ENCODE measurements around the gene TNFRSF1B.

GRCh38 chr1:12181568-12181967 lies 14.8 kb downstream of the TNFRSF1B start:
- TF ChIP-seq, protein P1, sequence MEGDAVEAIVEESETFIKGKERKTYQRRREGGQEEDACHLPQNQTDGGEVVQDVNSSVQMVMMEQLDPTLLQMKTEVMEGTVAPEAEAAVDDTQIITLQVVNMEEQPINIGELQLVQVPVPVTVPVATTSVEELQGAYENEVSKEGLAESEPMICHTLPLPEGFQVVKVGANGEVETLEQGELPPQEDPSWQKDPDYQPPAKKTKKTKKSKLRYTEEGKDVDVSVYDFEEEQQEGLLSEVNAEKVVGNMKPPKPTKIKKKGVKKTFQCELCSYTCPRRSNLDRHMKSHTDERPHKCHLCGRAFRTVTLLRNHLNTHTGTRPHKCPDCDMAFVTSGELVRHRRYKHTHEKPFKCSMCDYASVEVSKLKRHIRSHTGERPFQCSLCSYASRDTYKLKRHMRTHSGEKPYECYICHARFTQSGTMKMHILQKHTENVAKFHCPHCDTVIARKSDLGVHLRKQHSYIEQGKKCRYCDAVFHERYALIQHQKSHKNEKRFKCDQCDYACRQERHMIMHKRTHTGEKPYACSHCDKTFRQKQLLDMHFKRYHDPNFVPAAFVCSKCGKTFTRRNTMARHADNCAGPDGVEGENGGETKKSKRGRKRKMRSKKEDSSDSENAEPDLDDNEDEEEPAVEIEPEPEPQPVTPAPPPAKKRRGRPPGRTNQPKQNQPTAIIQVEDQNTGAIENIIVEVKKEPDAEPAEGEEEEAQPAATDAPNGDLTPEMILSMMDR (IDR thresholded peaks at IDR 0.05), result no peak
- TF ChIP-seq POLR2A (IDR thresholded peaks at IDR 0.05), result no peak

Measured in gastroesophageal sphincter (tissue), 3 donors.